ENCODE measurements around the gene ARID5B.
A peak's percentile ranks its signal among the peaks of the same experiment; 100 is the strongest.

The ARID5B gene

GRCh38 chr10:61993711-61994401 lies 92.4 kb downstream of the ARID5B start:
- DNase-seq = peak in 1 of 2 experiments; percentile 3

- DNase-seq = no peak
Observed at GRCh38 chr10:61994405-61995219, 93.1 kb downstream of the ARID5B start.

GRCh38 chr10:61995220-61995503 lies 93.7 kb downstream of the ARID5B start:
- no peak for DNase-seq

DNA sequence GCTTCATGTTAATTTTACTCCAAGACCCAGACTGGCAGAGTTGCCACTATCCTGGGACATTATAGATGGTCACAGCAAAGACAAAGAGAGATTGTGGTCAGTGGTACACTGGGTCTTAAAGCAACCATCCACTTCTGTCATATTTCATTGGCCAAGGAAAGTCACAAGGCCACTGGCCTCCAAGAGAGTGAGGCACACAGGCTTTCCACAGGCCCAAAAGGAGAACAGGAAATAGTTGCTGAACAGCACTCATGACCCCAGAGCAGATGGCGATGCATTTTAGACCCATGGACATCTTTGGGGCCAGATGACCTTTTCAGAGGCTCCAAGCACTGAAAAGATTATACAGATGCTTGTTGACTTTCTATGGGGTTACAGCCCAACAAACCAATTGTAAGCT lies 97.4 kb downstream of the ARID5B start:
- no peak for DNase-seq

DNA sequence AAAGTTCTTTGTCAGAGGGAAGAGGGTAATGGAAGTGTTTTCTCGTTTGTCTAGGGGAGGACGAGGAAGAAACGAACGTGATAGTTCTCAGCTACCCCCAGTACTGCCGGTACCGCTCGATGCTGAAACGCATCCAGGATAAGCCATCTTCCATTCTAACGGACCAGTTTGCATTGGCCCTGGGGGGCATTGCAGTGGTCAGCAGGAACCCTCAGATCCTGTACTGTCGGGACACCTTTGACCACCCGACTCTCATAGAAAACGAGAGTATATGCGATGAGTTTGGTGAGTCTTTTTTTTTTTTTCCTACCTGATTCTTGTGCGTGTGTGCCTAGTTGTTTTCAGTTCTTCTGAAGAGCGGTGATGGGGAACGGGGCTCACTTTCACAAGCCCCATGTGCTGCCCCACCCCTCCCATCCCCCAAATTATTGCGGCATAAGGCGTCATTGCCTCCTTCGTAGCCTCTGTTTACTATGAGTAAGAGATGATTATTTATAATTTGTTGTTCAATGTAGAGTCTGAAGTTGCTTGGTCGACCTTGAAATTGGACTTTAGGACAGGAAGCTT lies 98.6 kb downstream of the ARID5B start:
- DNase-seq = no peak

DNA sequence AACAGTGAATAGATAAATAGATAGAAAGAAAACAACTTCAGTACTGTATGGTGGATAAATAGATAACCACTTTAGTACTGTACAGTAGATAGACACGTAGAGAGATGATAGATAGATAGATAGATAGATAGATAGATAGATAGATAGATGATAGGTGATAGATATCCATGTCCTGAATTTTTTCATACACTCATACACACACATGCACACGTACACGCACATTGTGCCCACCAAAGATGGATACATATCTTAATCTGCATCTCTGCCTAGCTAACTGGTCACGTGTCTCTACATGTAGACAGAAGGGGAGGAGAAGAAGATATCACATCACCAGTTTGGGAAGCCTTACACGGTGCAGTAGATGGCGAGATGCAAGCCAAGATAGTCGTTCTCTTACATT lies 99.2 kb downstream of the ARID5B start:
- no peak for DNase-seq

DNA sequence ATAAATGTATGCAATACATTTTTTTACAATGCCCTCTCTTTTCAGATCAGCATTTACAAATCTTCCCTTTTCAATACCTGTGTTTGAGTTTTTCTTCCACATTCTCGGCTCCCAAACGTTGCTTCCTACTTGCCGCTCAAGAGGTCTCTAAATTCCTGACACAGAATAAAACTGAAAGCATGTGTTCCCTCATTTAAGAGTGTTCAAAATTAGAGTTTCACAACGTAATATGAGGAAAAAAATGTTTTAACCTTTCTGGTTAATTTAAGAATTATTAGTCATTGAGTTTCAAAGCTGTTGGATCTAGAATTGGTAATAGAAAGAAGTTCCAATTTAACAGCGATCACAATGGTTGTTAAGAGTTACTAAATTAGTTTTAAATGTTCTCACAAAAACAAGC lies 100.4 kb downstream of the ARID5B start:
- DNase-seq = no peak

- DNase-seq = no peak
Observed at GRCh38 chr10:62002753-62003152, 101.3 kb downstream of the ARID5B start.

DNA sequence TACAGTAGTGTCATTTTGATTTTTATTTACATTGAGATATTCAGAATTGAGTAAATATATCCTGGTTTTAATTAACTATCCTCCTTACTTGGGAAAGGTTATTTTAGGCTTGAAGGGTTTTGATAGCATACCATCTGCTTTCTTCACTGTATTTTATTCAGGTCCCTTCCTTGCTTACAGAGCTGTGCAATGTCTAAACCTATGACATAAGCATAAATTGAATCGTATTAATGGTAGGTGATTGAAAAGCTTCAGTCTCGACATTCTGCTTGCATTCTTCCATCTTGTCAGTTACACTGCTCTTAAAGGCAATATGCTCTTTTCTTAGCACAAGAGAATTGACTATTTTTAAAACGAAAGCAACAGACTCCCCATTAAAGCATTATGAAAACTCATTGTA lies 102.5 kb downstream of the ARID5B start:
- DNase-seq = no peak

DNA sequence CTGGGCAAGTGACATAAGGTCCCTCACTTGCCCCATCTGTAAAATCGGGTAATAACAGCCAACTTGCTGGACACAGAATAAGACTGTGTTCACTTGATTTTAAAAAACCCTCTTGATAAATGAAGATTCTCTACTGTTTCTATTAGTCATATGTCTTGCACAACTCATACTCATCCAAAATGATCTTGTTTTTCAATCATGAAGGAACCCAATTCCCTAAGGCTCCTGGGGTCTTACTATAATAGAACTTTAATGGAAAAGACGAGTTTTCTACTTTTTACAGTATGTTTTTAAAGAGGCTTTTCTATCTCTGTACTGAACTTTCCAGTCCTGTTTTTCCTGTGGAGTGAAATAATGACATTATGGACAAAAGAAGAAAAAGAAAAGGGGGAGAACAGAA lies 103.8 kb downstream of the ARID5B start:
- no peak for DNase-seq

GRCh38 chr10:62005687-62006086 lies 104.2 kb downstream of the ARID5B start:
- DNase-seq = no peak

GRCh38 chr10:62007145-62007544 lies 105.6 kb downstream of the ARID5B start:
- no peak for DNase-seq

- DNase-seq = no peak
Observed at GRCh38 chr10:62008196-62008595, 106.7 kb downstream of the ARID5B start.

DNA sequence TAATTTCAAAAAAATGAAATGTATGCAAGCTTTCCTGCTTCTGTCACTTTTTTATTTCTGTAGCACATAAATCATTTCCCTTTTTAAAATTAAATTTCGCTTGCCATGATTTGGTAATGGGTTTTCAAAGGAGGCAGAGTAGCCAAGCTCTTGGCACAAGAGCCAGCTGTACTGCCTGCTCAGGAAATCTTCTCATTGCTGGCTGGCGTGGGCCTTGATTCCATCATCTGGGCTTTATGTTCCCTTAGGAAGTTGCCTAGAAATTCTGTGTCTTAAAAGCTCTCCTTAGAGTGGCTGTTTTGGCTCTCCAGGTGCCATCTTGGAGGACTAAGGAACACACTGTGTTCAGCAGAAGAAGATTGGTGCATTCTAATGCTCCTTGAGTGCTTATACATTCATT lies 107.4 kb downstream of the ARID5B start:
- no peak for DNase-seq

DNA sequence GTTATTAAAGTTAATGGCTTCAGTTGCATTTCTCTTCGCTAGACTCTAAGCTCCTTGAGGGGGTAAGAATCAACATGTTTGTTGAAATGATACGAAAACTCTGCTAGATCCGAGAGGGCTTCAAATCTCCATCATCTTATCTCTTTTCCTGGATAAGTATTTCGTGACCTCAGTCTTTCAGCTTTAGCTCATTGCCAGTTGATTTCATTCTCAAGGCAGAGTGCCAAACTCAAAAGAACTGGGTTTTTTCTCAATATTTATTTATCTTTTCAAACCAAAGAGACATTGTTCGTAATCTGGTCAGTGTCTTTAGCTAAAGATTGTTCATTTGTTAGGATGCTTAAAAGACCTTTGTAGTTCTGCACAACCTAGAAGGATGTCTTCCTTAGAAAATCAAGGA lies 108.9 kb downstream of the ARID5B start:
- DNase-seq = no peak

DNA sequence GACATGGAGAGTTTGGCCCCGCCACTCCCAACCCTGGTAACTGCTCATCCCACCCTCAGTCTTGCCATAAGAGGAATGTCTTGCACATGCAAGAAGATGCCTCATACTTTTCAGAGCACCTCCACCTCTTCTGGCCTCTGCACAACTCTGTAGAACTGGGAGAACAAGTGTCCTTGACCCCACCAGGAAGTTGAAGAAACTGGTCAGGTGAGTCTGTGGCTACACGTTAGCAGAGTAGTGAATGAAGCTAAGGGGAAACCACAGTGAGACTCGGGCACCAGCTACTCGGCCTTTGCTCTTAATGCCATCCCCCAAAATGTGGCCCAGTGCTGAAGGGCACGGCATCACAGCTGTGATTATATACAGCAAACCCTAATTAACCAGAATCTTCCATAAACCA lies 110.1 kb downstream of the ARID5B start:
- DNase-seq = no peak

DNA sequence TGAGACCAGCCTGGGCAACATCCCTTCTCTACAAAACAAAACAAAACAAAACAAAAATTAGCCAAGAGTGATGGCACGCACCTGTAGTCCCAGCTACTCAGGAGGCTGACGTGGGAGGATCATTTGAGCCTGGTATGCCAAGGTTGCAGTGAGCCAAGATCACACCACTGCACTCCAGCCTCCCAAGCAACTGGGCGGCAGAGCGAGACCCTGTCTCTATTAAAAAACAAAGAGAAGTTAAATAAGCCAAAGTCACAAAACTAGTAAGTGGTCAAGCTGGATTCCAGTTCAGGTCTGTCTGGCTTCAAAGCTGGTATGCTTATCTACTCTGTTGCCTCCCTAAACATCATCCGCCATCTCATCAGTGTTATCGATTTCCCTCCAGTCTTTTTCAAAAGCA lies 110.8 kb downstream of the ARID5B start:
- no peak for DNase-seq

DNA sequence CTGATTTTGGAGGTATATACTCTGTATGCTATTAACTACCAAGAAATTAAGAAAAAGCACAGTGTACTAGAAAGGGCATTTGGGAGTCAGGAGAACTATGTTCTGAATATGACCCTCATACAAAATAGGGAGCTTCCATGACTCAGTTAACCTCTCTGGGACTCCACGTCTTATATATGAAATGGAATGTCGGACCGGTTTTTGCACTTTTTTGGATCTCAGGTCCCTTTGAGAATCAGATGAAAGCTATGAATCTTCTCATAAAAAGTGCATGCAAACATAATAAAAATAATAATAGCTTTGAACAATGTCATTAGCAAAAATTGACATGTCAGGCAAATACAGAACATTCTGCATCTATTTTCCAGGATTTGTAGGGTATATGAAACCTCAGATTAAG lies 113.0 kb downstream of the ARID5B start:
- DNase-seq = no peak

DNA sequence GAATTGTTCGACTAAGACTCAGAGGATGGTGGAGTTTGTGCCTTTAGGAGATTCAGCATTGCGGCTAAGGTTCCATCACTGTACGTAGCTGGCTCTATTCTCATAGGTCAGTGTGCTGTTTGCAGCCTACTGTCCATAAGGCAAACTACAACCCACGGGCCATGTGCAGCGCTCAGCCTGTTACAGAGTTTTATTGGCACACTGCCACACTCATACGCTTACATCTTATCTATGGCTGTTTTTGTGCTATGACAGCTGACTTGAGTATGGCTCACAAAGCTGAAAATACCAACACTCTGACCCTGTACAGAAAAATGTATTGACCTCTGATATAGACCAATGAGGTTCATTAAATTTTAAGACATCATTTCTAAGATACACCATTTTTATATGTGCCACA lies 114.5 kb downstream of the ARID5B start:
- DNase-seq = no peak

GRCh38 chr10:62016623-62017490 lies 115.4 kb downstream of the ARID5B start:
- no peak for DNase-seq

GRCh38 chr10:62017491-62017870 lies 116.0 kb downstream of the ARID5B start:
- DNase-seq = no peak

GRCh38 chr10:62018131-62018911 lies 116.8 kb downstream of the ARID5B start:
- DNase-seq = no peak
